ENCODE data around the gene SLC22A1. TPM values are rescaled to one million over a fixed set of nuclear protein-coding genes. Genes with fewer than 3 reads are reported as not detected.

The SLC22A1 gene
- total RNA-seq, 3 donors from 2014 or later: 0.98 to 3.2 (median 1.3) TPM

GRCh38 chr6:160146454-160147145 lies 25.0 kb downstream of the SLC22A1 start:
- intact Hi-C loops (cut with DNase I; ENCODE audit: low total_unique reads): no loop called here
- H3K4me1 ChIP-seq: no peaks in the 10 kb centered on the region
- H3K27me3 ChIP-seq: no peaks in the 10 kb centered on the region
- H3K36me3 ChIP-seq: no peaks in the 10 kb centered on the region
- TF ChIP-seq POLR2A (IDR thresholded peaks at IDR 0.05): no peak
- no peak for TF ChIP-seq CTCF (IDR thresholded peaks at IDR 0.05)
- no peak for TF ChIP-seq POLR2AphosphoS5 (IDR thresholded peaks at IDR 0.05)
- DNase-seq (ENCODE audit: low spot score in 2 of 2): no peak
- H3K4me3 ChIP-seq: no peak overlapping the region
- no peak overlapping the region for H3K27ac ChIP-seq
- H3K9me3 ChIP-seq: no peaks in the 10 kb centered on the region

- DNase-seq (ENCODE audit: low spot score in 2 of 2): no peak
Measured at GRCh38 chr6:160147146-160147536, 25.5 kb downstream of the SLC22A1 start.

GRCh38 chr6:160154471-160154870 lies 32.9 kb downstream of the SLC22A1 start:
- Histone ChIP-seq H3K27ac (no peak overlapping the region), H3K4me1 (no peaks in the 10 kb centered on the region), H3K9me3 (peaks cover 0 to 7% of the 10 kb centered on the region in 2 donors), H3K27me3 (no peaks in the 10 kb centered on the region), H3K4me3 (no peak overlapping the region), H3K36me3 (no peaks in the 10 kb centered on the region)
- DNase-seq (ENCODE audit: low spot score in 2 of 2): no peak
- TF ChIP-seq POLR2AphosphoS5 (IDR thresholded peaks at IDR 0.05) (no peak), CTCF (IDR thresholded peaks at IDR 0.05) (no peak), POLR2A (IDR thresholded peaks at IDR 0.05) (no peak)
- intact Hi-C loops (cut with DNase I; ENCODE audit: low total_unique reads): loop anchor here (10.0 kb wide), 1 partner anchor 1950 kb away; no protein-coding TSS in a partner anchor

More at GRCh38 chr6:160147146-160147536, 25.5 kb downstream of the SLC22A1 start:
- H3K4me1 ChIP-seq: no peaks in the 10 kb centered on the region
- no peak overlapping the region for H3K27ac ChIP-seq
- intact Hi-C loops (cut with DNase I; ENCODE audit: low total_unique reads): no loop called here
- no peaks in the 10 kb centered on the region for H3K27me3 ChIP-seq
- H3K9me3 ChIP-seq: no peaks in the 10 kb centered on the region
- no peak for TF ChIP-seq CTCF (IDR thresholded peaks at IDR 0.05)
- no peak for TF ChIP-seq POLR2A (IDR thresholded peaks at IDR 0.05)
- no peak for TF ChIP-seq POLR2AphosphoS5 (IDR thresholded peaks at IDR 0.05)
- no peaks in the 10 kb centered on the region for H3K36me3 ChIP-seq
- no peak overlapping the region for H3K4me3 ChIP-seq

GRCh38 chr6:160156842-160157241 lies 35.2 kb downstream of the SLC22A1 start:
- intact Hi-C loops (cut with DNase I; ENCODE audit: low total_unique reads): loop anchor here (10.0 kb wide), 1 partner anchor 1948 kb away; no protein-coding TSS in a partner anchor
- Histone ChIP-seq H3K4me1 (no peaks in the 10 kb centered on the region), H3K9me3 (peaks cover 0 to 7% of the 10 kb centered on the region in 2 donors), H3K27ac (no peak overlapping the region), H3K27me3 (no peaks in the 10 kb centered on the region), H3K36me3 (no peaks in the 10 kb centered on the region), H3K4me3 (no peak overlapping the region)
- TF ChIP-seq CTCF (IDR thresholded peaks at IDR 0.05) (no peak), POLR2AphosphoS5 (IDR thresholded peaks at IDR 0.05) (no peak), POLR2A (IDR thresholded peaks at IDR 0.05) (no peak)
- no peak for DNase-seq (ENCODE audit: low spot score in 2 of 2)

- H3K27ac ChIP-seq: no peak overlapping the region
- intact Hi-C loops (cut with DNase I; ENCODE audit: low total_unique reads): no loop called here
- DNase-seq (ENCODE audit: low spot score in 2 of 2): no peak
- H3K36me3 ChIP-seq: no peaks in the 10 kb centered on the region
- H3K4me1 ChIP-seq: no peaks in the 10 kb centered on the region
- no peak overlapping the region for H3K4me3 ChIP-seq
- no peaks in the 10 kb centered on the region for H3K27me3 ChIP-seq
- no peaks in the 10 kb centered on the region for H3K9me3 ChIP-seq
- TF ChIP-seq CTCF (IDR thresholded peaks at IDR 0.05): peak in 1 of 3 donors; percentile 14
- no peak for TF ChIP-seq POLR2A (IDR thresholded peaks at IDR 0.05)
Measured at GRCh38 chr6:160160450-160160849, 38.8 kb downstream of the SLC22A1 start.

Data from breast epithelium (tissue), 4 donors.